T follicular helper cell (primary cell): Measurements from ENCODE around the gene KRT84.

Experiments used
- DNase-seq: peaks from one replicate; pipeline ENCODE4 v3.0.0-alpha.2; 2020; ENCODE audit warnings: low read depth

The KRT84 gene

DNA sequence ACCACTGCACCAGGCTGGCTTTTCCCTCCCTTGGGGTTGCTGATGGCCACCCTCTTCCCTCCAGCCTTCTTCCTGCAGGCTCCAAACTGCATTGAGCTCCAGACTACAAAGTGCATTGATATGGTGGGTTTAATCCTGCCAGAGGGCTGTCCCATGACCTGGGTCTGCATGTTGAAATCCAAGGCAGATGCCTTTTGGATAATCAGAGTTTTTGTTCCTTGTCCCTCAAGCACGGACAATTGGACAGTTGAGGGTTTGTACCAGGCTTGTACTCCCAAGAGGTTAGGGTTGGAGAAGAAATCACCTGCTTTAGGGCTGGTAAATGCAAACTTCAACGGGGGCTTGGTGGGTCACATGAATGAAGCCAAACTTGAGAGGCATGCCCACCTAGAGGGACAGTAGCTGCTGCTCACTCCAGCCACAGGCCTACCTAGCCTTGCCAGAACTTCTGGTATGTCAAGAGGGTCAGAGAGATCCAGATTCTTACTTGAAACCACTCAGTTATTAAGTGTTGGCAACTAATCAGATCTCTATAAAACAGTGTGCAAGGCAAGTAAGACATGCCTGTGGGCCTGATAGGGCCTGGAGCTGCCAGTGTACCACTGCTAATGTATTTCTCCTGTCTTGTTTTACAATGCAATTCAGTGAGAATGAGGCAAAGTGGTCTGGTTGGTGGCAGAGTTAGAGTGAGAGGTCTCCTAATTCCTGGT, 42.5 kb downstream of the KRT84 start:
- DNase-seq: no peak

DNA sequence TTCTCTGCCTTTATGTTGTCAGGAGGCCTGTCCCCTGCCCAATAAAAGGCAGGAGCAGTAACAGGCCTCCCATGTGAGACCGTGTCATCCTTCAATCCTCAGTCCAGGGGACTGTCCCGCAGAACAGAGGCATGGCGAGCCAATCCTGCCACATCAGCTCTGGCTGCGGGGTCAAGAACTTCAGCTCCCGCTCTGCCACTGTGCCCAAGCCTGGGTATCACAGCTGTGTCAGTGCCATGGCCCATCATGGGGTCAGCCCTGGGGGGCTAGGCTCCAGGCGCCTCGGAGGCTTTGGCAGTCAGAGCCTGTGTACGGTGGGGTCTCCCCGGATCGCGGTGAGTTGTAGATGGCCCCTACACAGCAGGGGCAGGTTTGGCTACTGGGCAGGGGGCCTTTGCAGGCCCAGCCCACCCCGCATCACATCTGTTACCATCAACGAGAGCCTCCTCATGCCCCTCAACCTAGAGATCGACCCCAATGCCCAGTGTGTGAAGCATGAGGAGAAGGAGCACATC, 44.3 kb downstream of the KRT84 start:
- no peak for DNase-seq

DNA sequence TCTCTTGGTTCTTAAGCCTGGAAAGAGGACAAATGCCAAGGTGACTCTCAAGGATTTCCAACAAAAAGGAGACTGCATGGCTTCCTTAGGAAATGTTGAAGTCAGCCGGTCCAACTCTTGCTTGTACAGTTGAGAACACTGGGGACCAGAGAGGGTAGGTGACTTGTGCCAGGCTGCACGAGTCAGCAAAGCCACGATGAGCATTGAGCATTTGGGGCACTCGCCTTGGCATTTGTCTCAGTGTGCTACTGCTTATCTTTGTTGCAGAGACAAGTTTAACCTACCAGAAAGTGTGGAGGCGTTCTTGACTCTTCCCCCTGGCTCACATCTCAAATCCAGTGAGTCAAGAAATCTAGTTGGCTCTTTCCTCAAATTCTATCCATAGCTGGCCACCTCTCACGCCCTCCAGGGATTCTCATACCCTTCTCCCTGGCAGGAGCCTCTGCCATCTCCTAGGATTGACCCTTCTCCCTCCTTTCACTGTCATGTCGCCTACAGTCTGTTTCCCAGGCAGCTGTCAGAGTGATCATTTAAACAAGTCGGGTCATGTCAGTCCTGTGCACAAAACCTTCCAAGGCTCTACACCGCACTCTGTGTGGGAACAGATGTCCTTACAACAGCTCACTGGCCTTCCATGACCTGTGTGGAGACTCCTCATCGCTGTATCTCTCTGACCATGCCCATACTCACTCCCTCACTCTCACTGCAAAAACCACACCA, 47.1 kb downstream of the KRT84 start:
- DNase-seq: no peak

DNA sequence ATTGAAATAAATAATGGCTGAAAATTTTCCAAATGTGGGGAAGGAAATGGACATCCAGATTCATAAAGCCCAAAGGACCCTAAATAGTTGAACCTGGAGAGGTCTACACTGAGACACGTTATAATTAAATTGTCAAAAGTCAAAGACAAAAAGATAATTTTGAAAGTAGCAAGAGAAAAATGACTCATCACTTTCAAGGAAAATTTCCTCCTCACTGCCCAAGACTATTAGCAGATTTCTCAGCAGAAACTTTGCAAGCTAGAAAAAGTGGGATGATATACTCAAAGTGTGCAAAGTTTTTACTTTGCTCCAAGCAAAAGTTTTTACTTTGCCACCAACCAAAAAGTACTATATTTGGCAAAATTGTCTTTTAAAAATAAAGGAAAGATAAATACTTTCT, 48.4 kb downstream of the KRT84 start:
- DNase-seq: no peak

DNA sequence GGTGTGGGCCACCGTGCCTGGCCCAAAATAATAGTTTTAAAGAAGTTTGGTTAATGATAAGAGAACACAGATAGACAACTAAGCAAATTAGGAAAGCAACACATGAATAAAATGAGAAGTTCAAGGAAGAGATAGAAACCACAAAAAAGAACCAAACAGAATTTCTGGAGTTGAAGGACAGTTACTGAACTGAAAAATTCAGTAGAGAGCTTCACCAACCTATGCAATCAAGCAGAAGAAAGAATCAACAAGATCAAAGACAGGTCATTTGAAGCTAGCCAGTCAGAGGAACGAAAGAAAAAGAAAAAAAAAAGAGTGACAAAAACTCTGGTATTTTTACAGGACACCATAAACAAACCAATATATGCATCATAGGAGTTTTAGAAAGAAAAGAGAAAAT, 48.8 kb downstream of the KRT84 start:
- no peak for DNase-seq

DNA sequence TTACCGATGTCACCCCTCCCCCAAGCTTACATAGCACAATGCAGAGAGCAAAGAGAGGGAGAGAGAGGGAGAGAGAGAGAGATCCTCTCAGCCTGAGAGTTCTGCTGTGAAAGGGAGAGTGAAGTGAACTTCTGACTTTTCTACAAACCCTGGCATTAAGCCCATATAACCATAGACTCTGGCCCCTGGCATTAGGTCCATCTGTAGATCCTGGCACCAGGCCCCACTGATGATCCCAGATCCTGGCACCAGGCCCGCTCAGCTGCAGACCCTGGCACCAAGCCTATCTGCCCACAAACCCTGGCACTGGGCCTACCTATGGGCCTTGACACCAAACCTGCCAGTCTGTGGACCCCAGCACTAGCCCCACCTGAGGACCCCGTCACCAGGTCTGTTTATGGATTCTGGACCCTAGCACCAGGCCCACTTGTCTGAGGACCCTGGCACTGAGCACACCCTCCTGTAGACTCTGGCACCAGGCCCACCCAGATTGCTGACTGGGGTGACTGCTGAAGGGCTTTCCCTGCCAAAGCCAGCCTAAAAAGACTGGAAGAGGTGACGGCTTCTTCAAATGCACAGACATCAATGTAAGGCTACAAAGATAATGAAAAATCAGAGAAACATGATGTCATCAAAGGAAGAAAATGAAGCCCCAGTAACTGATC, 49.7 kb downstream of the KRT84 start:
- DNase-seq: no peak

DNA sequence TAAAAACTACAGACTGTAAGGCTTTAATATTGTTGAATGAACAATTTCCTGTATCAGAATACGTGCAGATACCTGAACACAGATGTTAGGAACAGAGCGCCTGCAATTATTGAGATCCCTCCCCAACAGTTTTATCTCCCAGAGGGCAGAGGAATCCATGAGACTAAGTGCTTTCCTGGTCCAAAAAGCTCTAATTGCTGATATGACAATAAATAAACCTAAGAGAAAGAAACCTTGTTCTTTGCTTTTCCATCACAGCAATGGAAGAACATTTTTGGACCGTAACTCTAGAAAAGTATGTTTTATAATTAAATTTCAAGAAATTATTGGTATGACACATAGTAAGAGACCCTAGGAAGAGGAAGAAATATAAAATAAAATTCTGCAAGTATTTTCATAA, 51.3 kb downstream of the KRT84 start:
- no peak for DNase-seq

DNA sequence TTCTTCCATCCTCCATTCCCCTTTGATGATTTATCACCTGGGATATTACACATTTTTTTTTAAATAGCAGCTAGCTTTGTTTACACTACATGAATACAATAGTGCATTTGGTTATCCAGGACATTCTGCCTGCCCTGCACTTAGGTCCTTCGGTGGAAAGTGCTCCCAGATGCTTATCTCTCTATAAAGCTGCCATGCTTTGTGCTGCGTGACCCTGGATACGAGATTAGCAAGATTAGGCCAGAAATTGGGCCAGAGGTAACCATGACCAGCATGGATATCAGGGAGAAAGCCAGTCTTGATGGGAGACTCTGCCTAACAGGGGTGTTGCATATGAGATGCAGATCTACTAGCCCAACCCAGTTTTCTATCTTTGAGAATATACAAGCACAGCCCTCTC, 52.1 kb downstream of the KRT84 start:
- DNase-seq: no peak

DNA sequence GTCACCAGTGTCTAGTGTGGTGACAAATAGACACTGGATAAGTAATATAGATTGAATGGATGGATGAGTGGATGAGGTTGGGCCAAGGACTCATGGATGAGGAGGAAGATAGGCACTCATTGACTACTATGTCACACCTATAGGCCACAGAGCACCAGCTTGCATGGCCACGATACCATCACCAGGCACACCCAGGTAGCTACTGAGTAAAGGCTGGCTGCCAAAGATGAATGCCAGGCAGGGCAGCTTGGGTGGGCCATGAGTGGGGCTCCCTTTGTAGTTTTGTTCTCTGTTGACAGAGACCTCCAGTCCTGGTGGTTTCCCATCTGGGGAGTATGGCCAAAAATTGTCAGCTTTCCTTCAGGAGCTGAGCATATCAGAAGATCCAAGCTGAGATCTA, 53.1 kb downstream of the KRT84 start:
- DNase-seq: no peak

DNA sequence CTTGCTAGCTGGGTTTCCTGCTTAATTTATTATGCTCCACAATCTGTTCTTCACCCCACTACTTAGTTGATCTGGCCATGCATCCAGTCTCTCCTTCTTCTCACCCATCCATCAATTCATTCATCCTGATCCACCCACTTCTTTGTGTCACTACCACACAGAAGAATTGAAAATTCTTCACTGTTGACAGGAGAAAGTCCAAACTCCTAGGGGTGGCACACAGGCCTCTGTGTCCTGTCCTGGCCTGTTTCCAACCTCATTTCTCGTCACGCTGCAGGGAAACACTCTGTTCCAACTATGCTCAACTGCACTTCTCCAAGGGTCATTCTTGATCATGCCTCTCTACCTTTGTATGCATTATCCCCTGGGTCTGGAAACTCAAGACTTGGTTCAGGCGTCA, 53.6 kb downstream of the KRT84 start:
- DNase-seq: no peak

DNA sequence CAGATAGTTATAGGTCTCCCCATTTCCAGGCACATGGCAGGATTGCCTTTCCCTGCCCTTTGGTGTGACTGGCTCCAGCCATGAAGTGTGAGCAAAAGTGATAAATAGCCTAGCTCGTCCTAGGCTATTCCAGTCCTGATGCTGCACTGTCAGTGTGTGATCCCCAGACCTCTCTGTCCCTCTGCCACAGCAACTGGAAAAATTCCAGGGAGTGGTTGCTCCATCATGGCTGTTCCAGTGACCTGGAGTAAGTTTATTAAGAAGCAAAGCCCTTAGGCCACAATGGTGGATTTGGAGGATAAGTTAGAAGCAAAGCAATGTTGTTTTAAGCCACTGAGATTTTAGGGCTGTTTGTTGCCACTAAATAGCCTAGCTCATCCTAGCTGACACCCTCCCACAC, 54.4 kb downstream of the KRT84 start:
- no peak for DNase-seq

DNA sequence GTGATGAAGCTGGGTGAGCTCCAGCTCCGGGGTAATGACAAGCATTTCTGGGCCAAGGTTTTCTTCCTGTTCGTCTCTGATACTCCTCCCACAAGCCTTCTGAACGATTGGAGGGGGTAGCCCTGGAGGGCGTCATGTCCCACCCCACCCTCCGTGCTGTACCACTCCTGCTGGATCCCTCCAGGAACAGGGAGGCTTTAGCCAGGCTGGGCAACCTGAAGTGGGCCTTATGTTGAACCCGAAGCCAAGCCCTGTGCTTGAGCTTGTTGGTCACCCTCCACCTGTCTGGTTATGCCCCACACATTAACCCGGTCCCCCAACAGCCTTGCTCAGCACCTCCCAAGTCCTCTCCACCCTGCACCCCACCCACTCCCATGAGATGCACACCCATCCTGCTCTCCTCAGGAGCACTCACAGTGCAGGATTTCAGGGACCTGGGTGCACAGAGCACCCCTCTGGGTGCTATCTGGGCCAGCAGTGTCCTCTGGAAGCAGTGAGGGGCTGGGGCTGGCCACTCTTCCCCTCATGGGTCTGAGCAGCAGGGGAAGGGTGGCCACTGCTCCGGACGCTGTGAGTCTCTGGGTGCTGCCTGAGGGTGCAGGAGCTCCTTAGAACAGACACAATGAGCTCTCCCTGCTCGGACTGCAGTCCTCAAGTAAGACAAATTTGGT, 57.5 kb downstream of the KRT84 start:
- no peak for DNase-seq
